Measurements from ENCODE around the gene TBC1D22A. TPM values are rescaled to one million over a fixed set of nuclear protein-coding genes. Genes with fewer than 3 reads are reported as not detected.

The TBC1D22A gene
- total RNA-seq, 1 experiment from 2014 or later: 27.6 TPM

GRCh38 chr22:46851311-46851710 lies 88.9 kb downstream of the TBC1D22A start:
- no peak for TF ChIP-seq CTCF (IDR thresholded peaks at IDR 0.05; ENCODE audit: unreplicated experiment)
- CTCF ChIA-PET: no interaction called here
- Mint-ChIP-seq H3K27me3 (ENCODE audit: unreplicated experiment) (no peaks in the 10 kb centered on the region), H3K36me3 (ENCODE audit: insufficient read depth, unreplicated experiment) (peaks cover 13% of the 10 kb centered on the region), H3K4me1 (ENCODE audit: low read depth, unreplicated experiment) (no peaks in the 10 kb centered on the region), H3K9me3 (ENCODE audit: low read depth, unreplicated experiment) (no peaks in the 10 kb centered on the region), H3K4me3 (ENCODE audit: low read depth, unreplicated experiment) (no peak overlapping the region), H3K27ac (ENCODE audit: unreplicated experiment) (no peak overlapping the region)
- BruUV-seq (replicated peaks): no TSS peak
- intact Hi-C loops (cut with micrococcal nuclease; ENCODE audit: unreplicated experiment): no loop called here
- DNase-seq: no peak

GRCh38 chr22:46851941-46852340 lies 89.5 kb downstream of the TBC1D22A start:
- intact Hi-C loops (cut with micrococcal nuclease; ENCODE audit: unreplicated experiment): no loop called here
- CTCF ChIA-PET: no interaction called here
- Mint-ChIP-seq H3K9me3 (ENCODE audit: low read depth, unreplicated experiment) (no peaks in the 10 kb centered on the region), H3K27me3 (ENCODE audit: unreplicated experiment) (no peaks in the 10 kb centered on the region), H3K27ac (ENCODE audit: unreplicated experiment) (no peak overlapping the region), H3K4me1 (ENCODE audit: low read depth, unreplicated experiment) (no peaks in the 10 kb centered on the region), H3K4me3 (ENCODE audit: low read depth, unreplicated experiment) (no peak overlapping the region), H3K36me3 (ENCODE audit: insufficient read depth, unreplicated experiment) (peaks cover 13% of the 10 kb centered on the region)
- DNase-seq: no peak
- TF ChIP-seq CTCF (IDR thresholded peaks at IDR 0.05; ENCODE audit: unreplicated experiment): no peak
- BruUV-seq (replicated peaks): no TSS peak

- Mint-ChIP-seq H3K36me3 (ENCODE audit: insufficient read depth, unreplicated experiment) (peaks cover 13% of the 10 kb centered on the region), H3K27me3 (ENCODE audit: unreplicated experiment) (no peaks in the 10 kb centered on the region), H3K4me3 (ENCODE audit: low read depth, unreplicated experiment) (no peak overlapping the region), H3K27ac (ENCODE audit: unreplicated experiment) (no peak overlapping the region), H3K4me1 (ENCODE audit: low read depth, unreplicated experiment) (no peaks in the 10 kb centered on the region), H3K9me3 (ENCODE audit: low read depth, unreplicated experiment) (no peaks in the 10 kb centered on the region)
- intact Hi-C loops (cut with micrococcal nuclease; ENCODE audit: unreplicated experiment): no loop called here
- BruUV-seq (replicated peaks): no TSS peak
- no peak for TF ChIP-seq CTCF (IDR thresholded peaks at IDR 0.05; ENCODE audit: unreplicated experiment)
- DNase-seq: no peak
- CTCF ChIA-PET: no interaction called here
Observed at GRCh38 chr22:46852771-46853170, 90.3 kb downstream of the TBC1D22A start.

GRCh38 chr22:46853191-46853590 lies 90.7 kb downstream of the TBC1D22A start:
- DNase-seq: no peak
- Mint-ChIP-seq H3K4me1 (ENCODE audit: low read depth, unreplicated experiment) (no peaks in the 10 kb centered on the region), H3K36me3 (ENCODE audit: insufficient read depth, unreplicated experiment) (peaks cover 13% of the 10 kb centered on the region), H3K27me3 (ENCODE audit: unreplicated experiment) (no peaks in the 10 kb centered on the region), H3K27ac (ENCODE audit: unreplicated experiment) (no peak overlapping the region), H3K4me3 (ENCODE audit: low read depth, unreplicated experiment) (no peak overlapping the region), H3K9me3 (ENCODE audit: low read depth, unreplicated experiment) (no peaks in the 10 kb centered on the region)
- CTCF ChIA-PET: no interaction called here
- no TSS peak for BruUV-seq (replicated peaks)
- no peak for TF ChIP-seq CTCF (IDR thresholded peaks at IDR 0.05; ENCODE audit: unreplicated experiment)
- intact Hi-C loops (cut with micrococcal nuclease; ENCODE audit: unreplicated experiment): no loop called here
